BE2C (cell line): ENCODE data around the gene HAND1.

Experiments
- DNase-seq: peaks from one replicate; pipeline ENCODE4 v3.0.0-alpha.2; 2020
- H3K27me3 ChIP-seq: fragments of 250-450 bp; sonication (Bioruptor Pico); 2 replicates; pipeline ENCODE4 v1.5.1; 2020; ENCODE audit warnings: mild to moderate bottlenecking
- H3K36me3 ChIP-seq: fragments of 250-450 bp; sonication (Bioruptor Pico); 2 replicates; pipeline ENCODE4 v1.5.1; 2020; ENCODE audit warnings: mild to moderate bottlenecking
- H3K4me1 ChIP-seq: fragments of 250-450 bp; sonication (Bioruptor Pico); 2 replicates; pipeline ENCODE4 v1.5.1; 2020
- H3K4me3 ChIP-seq: 2 replicates; pipeline ENCODE4 v1.5.1; 2011; ENCODE audit warnings: low read depth, low read length
- H3K9me3 ChIP-seq: fragments of 250-450 bp; sonication (Bioruptor Pico); 2 replicates; pipeline ENCODE4 v1.5.1; 2020
- CTCF ChIP-seq: IDR thresholded peaks from 2 replicates; pipeline ENCODE4 v1.5.1; 2012; ENCODE audit warnings: mild to moderate bottlenecking, low read depth, low read length

HAND1 gene

GRCh38 chr5:154479160-154479943 is 1.3 kb upstream of the HAND1 start:
- DNase-seq: no peak
- no peaks in the 10 kb centered on the region for H3K27me3 ChIP-seq
- H3K4me3 ChIP-seq: no peak overlapping the region
- peaks cover 37% of the 10 kb centered on the region for H3K36me3 ChIP-seq
- H3K4me1 ChIP-seq: peaks cover 15% of the 10 kb centered on the region
- no peak for TF ChIP-seq CTCF
- H3K9me3 ChIP-seq: no peaks in the 10 kb centered on the region

DNA sequence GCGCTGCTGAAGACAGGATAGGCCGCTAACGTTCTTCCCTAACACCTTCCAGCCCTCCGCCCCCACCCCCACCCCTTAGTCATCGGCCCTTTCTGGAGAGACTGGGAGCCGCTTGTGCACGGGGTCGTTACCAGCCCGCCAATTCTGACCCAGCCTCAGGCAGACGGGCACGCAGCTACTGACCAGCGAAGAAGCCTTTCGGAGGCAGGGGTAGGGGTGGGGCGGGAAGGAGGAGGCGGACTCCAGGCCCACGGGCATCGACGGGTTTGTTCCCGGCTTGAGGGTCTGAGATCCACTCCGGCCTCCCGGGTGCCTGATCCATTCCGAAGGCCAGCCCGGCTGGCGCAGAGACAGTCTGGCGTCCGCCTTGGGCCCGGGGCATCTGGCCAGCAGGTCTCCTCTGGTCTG is 729 bp upstream of the HAND1 start:
- Histone ChIP-seq H3K4me3 (peak overlapping the region; percentile 10; the same call in 1 of the 2 replicates), H3K4me1 (peaks cover 9% of the 10 kb centered on the region), H3K27me3 (no peaks in the 10 kb centered on the region), H3K9me3 (no peaks in the 10 kb centered on the region), H3K36me3 (peaks cover 43% of the 10 kb centered on the region)
- no peak for TF ChIP-seq CTCF
- no peak for DNase-seq

- no peaks in the 10 kb centered on the region for H3K9me3 ChIP-seq
- TF ChIP-seq CTCF: no peak
- peak overlapping the region; percentile 97 for H3K4me3 ChIP-seq
- peaks cover 54% of the 10 kb centered on the region for H3K36me3 ChIP-seq
- no peaks in the 10 kb centered on the region for H3K27me3 ChIP-seq
- DNase-seq: peak; percentile 35
- H3K4me1 ChIP-seq: peaks cover 2% of the 10 kb centered on the region
Measured at GRCh38 chr5:154477382-154478223, 424 bp downstream of the HAND1 start.

- Histone ChIP-seq H3K27me3 (no peaks in the 10 kb centered on the region), H3K4me3 (peak overlapping the region; percentile 97), H3K4me1 (peaks cover 12% of the 10 kb centered on the region), H3K36me3 (peaks cover 64% of the 10 kb centered on the region), H3K9me3 (no peaks in the 10 kb centered on the region)
- TF ChIP-seq CTCF: no peak
- DNase-seq: no peak
Measured at GRCh38 chr5:154476354-154477205, 1.4 kb downstream of the HAND1 start.

DNA sequence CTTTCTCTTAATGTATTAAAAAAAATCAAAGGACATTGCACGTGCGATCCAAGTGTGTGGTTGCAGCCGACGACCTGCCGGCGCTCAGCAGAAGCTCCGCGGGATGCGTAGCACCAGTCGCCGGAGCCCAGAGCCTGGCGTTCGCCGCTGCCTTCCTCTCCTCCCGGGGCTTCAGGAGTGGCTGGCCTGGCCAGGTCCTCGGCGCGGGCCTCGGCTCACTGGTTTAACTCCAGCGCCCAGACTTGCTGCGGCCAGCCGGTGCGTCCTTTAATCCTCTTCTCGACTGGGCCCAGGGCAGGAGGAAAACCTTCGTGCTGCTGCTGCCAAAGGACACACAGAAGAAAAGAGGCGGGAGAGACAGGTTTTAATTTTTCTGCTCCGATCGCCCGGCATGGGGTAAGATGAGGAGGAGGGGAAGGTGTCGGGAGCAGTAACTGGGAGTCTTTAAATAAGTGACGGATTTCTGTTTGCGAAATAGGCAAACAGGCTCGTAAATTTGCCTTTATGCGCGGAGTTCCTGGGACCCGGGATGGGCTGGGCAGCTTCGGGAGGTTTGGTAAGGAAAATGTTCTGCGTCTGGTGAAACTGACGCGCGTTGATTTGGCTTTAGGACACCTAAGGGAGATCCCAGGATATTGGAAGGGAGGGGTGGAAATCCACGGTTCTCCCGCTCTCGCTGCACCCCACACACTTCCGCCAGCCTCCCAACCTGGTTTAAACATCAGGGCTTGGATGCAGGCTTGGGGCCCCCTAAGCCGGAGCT is 2.3 kb downstream of the HAND1 start:
- Histone ChIP-seq H3K27me3 (no peaks in the 10 kb centered on the region), H3K4me1 (peaks cover 20% of the 10 kb centered on the region), H3K4me3 (peak overlapping the region; percentile 97), H3K9me3 (no peaks in the 10 kb centered on the region), H3K36me3 (peaks cover 64% of the 10 kb centered on the region)
- no peak for TF ChIP-seq CTCF
- no peak for DNase-seq
